Glutamatergic neuron (in vitro differentiated cells): ENCODE results near the gene TBP. TPM values are rescaled to one million over a fixed set of nuclear protein-coding genes. Genes with fewer than 3 reads are reported as not detected.
"Not testable (repeated sequence)": the region's sequence is repeated elsewhere in the genome, so short reads cannot be mapped to it uniquely, and the experiment has no call there.

Experiments
- DNase-seq: peaks from one replicate; pipeline ENCODE4 v3.0.0; 2022
- H3K27ac Mint-ChIP-seq: one replicate; pipeline ENCODE4 v1.8.0; 2020; ENCODE audit warnings: mild to moderate bottlenecking, mixed read lengths, inconsistent platforms; ENCODE audit not compliant: unreplicated experiment
- H3K27me3 Mint-ChIP-seq: one replicate; pipeline ENCODE4 v1.8.0; 2020; ENCODE audit warnings: mild to moderate bottlenecking, moderate library complexity, mixed read lengths, inconsistent platforms; ENCODE audit not compliant: unreplicated experiment
- H3K36me3 Mint-ChIP-seq: one replicate; pipeline ENCODE4 v1.8.0; 2020; ENCODE audit warnings: mild to moderate bottlenecking, mixed read lengths, inconsistent platforms; ENCODE audit not compliant: unreplicated experiment
- H3K4me1 Mint-ChIP-seq: one replicate; pipeline ENCODE4 v1.8.0; 2020; ENCODE audit warnings: mild to moderate bottlenecking, low read depth, mixed read lengths, inconsistent platforms; ENCODE audit not compliant: unreplicated experiment
- H3K4me3 Mint-ChIP-seq: one replicate; pipeline ENCODE4 v1.8.0; 2020; ENCODE audit warnings: mild to moderate bottlenecking, mixed read lengths, inconsistent platforms; ENCODE audit not compliant: unreplicated experiment
- H3K9me3 Mint-ChIP-seq: one replicate; pipeline ENCODE4 v1.8.0; 2020; ENCODE audit warnings: mild to moderate bottlenecking, moderate library complexity, mixed read lengths, inconsistent platforms; ENCODE audit not compliant: unreplicated experiment
- total RNA-seq: library from RNA; stranded (reverse); fragmentation: NEBNext Ultra II Directional; extraction: Animal tissue kit (Norgen Biotek cat#: 25700); gene quantifications from one replicate; pipeline ENCODE4 v1.2.1, GENCODE V29; 2021; ENCODE audit not compliant: unreplicated experiment
- TF ChIP-seq, protein P1 (sequence below): fragments of 200-600 bp; sonication (generic); IDR thresholded peaks from one replicate; pipeline ENCODE4 v1.5.0; 2021; ENCODE audit not compliant: partially characterized antibody, unreplicated experiment

The TBP gene
- total RNA-seq, 1 donor from 2014 or later: 19.9 TPM

DNA sequence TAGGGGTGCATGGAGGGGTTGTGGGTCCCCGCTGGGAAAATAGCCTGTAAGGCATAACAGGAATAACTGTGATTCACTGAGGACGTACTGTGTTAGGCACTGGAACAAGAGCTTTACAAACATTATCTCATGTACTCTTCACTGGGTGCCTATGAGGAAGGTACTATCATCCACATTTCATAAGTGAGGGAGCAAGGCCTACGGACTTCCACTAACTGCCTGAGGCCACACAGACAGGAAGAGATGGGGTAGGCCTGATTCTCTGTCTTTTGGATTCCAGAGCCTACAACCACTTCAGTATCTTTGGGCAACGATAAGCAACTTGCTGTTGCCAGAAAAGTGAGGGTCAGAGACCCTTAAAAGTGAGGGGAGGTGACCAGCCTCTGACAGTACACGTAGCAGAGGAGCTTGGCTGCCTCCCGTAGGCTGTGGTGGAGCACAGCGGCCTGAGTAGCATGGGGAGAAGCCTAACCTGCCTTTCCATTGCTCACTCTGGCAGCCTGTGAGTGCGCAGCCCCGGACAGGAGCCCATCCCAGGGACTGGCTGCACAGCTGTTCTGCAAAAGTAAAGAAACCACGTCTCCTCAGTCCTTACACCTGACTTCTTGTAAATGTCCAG is 31.5 kb upstream of the TBP start:
- H3K4me1 Mint-ChIP-seq: peaks cover 19% of the 10 kb centered on the region
- H3K36me3 Mint-ChIP-seq: peaks cover 4% of the 10 kb centered on the region
- H3K27ac Mint-ChIP-seq: no peak overlapping the region
- peak; percentile 69 for DNase-seq
- H3K4me3 Mint-ChIP-seq: no peak overlapping the region
- H3K9me3 Mint-ChIP-seq: peaks cover 4% of the 10 kb centered on the region
- H3K27me3 Mint-ChIP-seq: peaks cover 2% of the 10 kb centered on the region
- TF ChIP-seq, protein P1, sequence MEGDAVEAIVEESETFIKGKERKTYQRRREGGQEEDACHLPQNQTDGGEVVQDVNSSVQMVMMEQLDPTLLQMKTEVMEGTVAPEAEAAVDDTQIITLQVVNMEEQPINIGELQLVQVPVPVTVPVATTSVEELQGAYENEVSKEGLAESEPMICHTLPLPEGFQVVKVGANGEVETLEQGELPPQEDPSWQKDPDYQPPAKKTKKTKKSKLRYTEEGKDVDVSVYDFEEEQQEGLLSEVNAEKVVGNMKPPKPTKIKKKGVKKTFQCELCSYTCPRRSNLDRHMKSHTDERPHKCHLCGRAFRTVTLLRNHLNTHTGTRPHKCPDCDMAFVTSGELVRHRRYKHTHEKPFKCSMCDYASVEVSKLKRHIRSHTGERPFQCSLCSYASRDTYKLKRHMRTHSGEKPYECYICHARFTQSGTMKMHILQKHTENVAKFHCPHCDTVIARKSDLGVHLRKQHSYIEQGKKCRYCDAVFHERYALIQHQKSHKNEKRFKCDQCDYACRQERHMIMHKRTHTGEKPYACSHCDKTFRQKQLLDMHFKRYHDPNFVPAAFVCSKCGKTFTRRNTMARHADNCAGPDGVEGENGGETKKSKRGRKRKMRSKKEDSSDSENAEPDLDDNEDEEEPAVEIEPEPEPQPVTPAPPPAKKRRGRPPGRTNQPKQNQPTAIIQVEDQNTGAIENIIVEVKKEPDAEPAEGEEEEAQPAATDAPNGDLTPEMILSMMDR: peak; percentile 30

DNA sequence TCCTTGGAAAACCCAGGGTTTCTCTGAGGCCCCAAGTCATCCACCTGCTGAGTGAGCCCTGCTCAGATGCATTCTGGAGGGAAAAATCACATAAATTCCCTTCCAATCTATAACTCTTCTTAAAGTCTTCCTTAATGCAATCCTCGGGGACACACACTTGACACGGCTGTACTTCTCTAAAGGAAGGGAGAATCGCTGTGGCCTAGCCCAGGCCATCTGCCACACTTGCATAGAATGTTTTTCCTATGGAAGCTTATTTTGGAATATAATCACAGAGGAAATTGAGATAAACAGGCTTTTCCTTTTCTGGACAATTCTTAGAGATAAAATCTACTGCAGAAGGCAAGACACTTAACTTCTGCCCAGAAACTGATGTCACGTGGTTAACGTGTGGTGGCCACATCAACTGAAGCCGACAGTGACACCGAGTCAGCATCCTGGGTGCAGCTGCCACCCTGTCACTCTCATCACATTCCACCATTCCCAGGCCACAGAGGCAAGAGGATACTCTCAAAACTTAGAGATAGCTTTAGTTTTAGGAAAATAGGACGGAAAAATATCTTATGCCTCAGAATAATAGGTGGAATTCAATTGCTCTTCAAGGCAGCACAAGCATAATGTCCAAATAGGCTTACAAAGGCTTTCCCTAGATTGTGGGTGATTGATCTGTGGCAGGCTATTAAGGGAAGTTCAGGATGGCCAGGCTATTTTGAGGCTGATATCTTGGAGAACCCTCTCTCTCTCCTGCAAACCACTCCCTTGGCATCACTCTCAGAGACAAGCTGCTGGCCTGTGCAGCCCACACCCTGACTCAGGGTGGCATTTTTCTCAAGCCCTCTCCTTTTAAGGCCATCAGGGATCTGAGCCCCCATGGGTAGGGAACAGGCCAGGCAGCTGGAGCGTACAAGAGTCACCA is 30.7 kb upstream of the TBP start:
- DNase-seq: no peak
- Mint-ChIP-seq H3K27ac (peak overlapping the region; percentile 36), H3K4me1 (peaks cover 19% of the 10 kb centered on the region), H3K9me3 (peaks cover 4% of the 10 kb centered on the region), H3K4me3 (peak overlapping the region; percentile 47), H3K36me3 (peaks cover 7% of the 10 kb centered on the region), H3K27me3 (peaks cover 2% of the 10 kb centered on the region)
- TF ChIP-seq, protein P1: no peak

DNA sequence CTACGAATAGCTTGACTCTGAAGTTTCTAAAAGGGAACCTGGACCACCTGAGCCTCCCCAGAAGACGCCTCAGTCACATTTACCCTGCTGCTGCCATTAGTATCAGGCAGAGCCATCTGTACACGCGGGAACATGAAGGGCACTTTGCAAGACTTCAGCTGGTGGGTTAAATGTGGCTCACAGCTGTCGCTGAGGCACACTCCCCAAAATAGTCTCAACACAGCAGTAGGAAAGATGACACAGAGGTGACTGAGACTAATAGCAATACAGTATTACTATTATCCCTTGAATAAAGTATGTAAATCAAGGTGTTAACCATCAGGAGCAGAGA is 30.0 kb upstream of the TBP start:
- peak overlapping the region; percentile 47 for H3K4me3 Mint-ChIP-seq
- peak overlapping the region; percentile 36 for H3K27ac Mint-ChIP-seq
- peak; percentile 35 for DNase-seq
- H3K4me1 Mint-ChIP-seq: peaks cover 19% of the 10 kb centered on the region
- H3K9me3 Mint-ChIP-seq: peaks cover 4% of the 10 kb centered on the region
- TF ChIP-seq, protein P1: no peak
- H3K36me3 Mint-ChIP-seq: peaks cover 9% of the 10 kb centered on the region
- H3K27me3 Mint-ChIP-seq: peaks cover 2% of the 10 kb centered on the region

DNA sequence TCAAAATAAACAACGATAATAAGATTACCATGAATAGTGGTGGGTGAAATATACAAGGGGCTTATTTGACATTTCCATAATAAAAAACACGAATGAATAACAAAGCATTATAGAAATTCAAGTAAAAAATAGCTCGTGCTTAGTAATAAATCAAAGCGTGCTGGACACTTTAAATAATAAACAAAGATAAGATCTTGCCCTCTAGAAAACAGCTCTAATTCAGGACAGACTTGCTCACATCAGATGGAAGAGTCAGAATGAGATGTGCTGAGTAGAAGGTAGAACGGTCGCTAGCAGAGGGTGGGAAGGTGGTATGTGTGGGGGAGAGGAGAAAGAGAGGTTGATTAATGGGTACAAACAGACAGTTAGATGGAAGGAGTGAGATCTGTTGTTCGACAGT is 28.4 kb upstream of the TBP start:
- Mint-ChIP-seq H3K4me1 (peaks cover 19% of the 10 kb centered on the region), H3K27ac (no peak overlapping the region), H3K4me3 (no peak overlapping the region), H3K27me3 (peaks cover 2% of the 10 kb centered on the region), H3K36me3 (peaks cover 5% of the 10 kb centered on the region), H3K9me3 (peaks cover 4% of the 10 kb centered on the region)
- no peak for DNase-seq
- TF ChIP-seq, protein P1: no peak

DNA sequence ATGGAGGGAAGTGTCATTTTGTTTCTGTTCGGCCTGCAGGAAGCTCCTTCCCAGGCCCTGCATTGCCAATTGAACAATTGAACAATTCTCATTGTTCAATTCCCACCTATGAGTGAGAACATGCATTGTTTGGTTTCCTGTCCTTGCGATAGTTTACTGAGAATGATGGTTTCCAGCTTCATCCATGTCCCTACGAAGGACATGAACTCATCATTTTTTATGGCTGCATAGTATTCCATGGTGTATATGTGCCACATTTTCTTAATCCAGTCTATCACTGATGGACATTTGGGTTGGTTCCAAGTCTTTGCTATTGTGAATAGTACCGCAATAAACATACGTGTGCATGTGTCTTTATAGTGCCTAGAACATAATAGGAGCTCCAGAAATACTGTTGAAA is 26.2 kb upstream of the TBP start:
- not testable (repeated sequence) for H3K27ac Mint-ChIP-seq, H3K4me3 Mint-ChIP-seq, H3K9me3 Mint-ChIP-seq, H3K36me3 Mint-ChIP-seq, DNase-seq, H3K27me3 Mint-ChIP-seq
- H3K4me1 Mint-ChIP-seq: peaks cover 18% of the 10 kb centered on the region
